ENCODE measurements around the gene DDX39B.

GRCh38 chr6:31529329-31530150, 12.3 kb downstream of the DDX39B start:
- TF ChIP-seq, protein P1, sequence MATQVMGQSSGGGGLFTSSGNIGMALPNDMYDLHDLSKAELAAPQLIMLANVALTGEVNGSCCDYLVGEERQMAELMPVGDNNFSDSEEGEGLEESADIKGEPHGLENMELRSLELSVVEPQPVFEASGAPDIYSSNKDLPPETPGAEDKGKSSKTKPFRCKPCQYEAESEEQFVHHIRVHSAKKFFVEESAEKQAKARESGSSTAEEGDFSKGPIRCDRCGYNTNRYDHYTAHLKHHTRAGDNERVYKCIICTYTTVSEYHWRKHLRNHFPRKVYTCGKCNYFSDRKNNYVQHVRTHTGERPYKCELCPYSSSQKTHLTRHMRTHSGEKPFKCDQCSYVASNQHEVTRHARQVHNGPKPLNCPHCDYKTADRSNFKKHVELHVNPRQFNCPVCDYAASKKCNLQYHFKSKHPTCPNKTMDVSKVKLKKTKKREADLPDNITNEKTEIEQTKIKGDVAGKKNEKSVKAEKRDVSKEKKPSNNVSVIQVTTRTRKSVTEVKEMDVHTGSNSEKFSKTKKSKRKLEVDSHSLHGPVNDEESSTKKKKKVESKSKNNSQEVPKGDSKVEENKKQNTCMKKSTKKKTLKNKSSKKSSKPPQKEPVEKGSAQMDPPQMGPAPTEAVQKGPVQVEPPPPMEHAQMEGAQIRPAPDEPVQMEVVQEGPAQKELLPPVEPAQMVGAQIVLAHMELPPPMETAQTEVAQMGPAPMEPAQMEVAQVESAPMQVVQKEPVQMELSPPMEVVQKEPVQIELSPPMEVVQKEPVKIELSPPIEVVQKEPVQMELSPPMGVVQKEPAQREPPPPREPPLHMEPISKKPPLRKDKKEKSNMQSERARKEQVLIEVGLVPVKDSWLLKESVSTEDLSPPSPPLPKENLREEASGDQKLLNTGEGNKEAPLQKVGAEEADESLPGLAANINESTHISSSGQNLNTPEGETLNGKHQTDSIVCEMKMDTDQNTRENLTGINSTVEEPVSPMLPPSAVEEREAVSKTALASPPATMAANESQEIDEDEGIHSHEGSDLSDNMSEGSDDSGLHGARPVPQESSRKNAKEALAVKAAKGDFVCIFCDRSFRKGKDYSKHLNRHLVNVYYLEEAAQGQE (IDR thresholded peaks at IDR 0.05; ENCODE audit: insufficient read depth in 1 of 2, low read depth in 2 of 2, low read length in 2 of 2), result no peak
- TF ChIP-seq FOXP2 (optimal IDR thresholded peaks at IDR 0.05; ENCODE audit: borderline replicate concordance, extremely low read depth, extremely low read length, insufficient read depth), result no peak
- peak; percentile 40; the same call in 1 of the 2 replicates for TF ChIP-seq POLR2AphosphoS5 (IDR thresholded peaks at IDR 0.05; ENCODE audit: low read depth, low read length)
- 0 out of 2 replicates have a peak, but pooled peaks have one; percentile 2 for TF ChIP-seq SIN3A (IDR thresholded peaks at IDR 0.05; ENCODE audit: borderline replicate concordance, insufficient read depth, low read length)
- TF ChIP-seq TAF1 (IDR thresholded peaks at IDR 0.05; ENCODE audit: borderline replicate concordance, insufficient read depth, low read length), result no peak

Data from PFSK-1 (cell line).